SK-N-SH (cell line): Measurements from ENCODE around the gene COL28A1.

Source experiments
- CTCF ChIP-seq: fragments of 200-600 bp; sonication (generic); IDR thresholded peaks from 2 replicates; pipeline ENCODE4 v1.6.1; 2017; ENCODE audit warnings: antibody characterized with exemption, mild to moderate bottlenecking, moderate library complexity
- EP300 ChIP-seq, 2 experiments: IDR thresholded peaks; 2 replicates each; pipeline versions ENCODE4 v1.4.0 to v1.6.1; 2012; ENCODE audit warnings: borderline replicate concordance in 1 of 2, low read depth in 1 of 2, low read length in 1 of 2
- EZH2phosphoT487 ChIP-seq: fragments of 200-600 bp; sonication (generic); IDR thresholded peaks from 2 replicates; pipeline ENCODE4 v1.6.1; 2017; ENCODE audit warnings: low read depth, mixed run types, mild to moderate bottlenecking, antibody characterized with exemption, moderate library complexity, borderline replicate concordance
- FOSL2 ChIP-seq: IDR thresholded peaks from 2 replicates; pipeline ENCODE4 v1.4.0; 2012; ENCODE audit warnings: low read depth, mild to moderate bottlenecking, moderate library complexity, borderline replicate concordance
- FOXM1 ChIP-seq: IDR thresholded peaks from 2 replicates; pipeline ENCODE4 v1.4.0; 2012; ENCODE audit warnings: low read depth, mild to moderate bottlenecking
- GABPA ChIP-seq: IDR thresholded peaks from 2 replicates; pipeline ENCODE4 v1.4.0; 2012; ENCODE audit warnings: low read depth, mild to moderate bottlenecking
- MAX ChIP-seq: IDR thresholded peaks from 2 replicates; pipeline ENCODE4 v1.4.0; 2012; ENCODE audit warnings: low read depth
- MXI1 ChIP-seq: IDR thresholded peaks from 2 replicates; pipeline ENCODE4 v1.6.1; 2012; ENCODE audit warnings: mild to moderate bottlenecking, low read depth, low read length, improper control_type of control experiment
- POLR2AphosphoS5 ChIP-seq: IDR thresholded peaks from 2 replicates; pipeline ENCODE4 v1.6.1; 2012; ENCODE audit warnings: low read depth, low read length
- RAD21 ChIP-seq: IDR thresholded peaks from 2 replicates; pipeline ENCODE4 v1.6.1; 2012; ENCODE audit warnings: mild to moderate bottlenecking, low read length
- SIN3A ChIP-seq: IDR thresholded peaks from 2 replicates; pipeline ENCODE4 v1.6.1; 2012; ENCODE audit warnings: low read depth, mild to moderate bottlenecking, low read length, moderate library complexity, borderline replicate concordance
- TF ChIP-seq, protein P1 (sequence below): IDR thresholded peaks from 2 replicates; pipeline ENCODE4; 2012

- TF ChIP-seq CTCF (no peak), FOXM1 (no peak), MAX (no peak), RAD21 (no peak), POLR2AphosphoS5 (no peak), MXI1 (no peak), GABPA (no peak), EP300 (IDR thresholded peaks at IDR 0.05; ENCODE audit: borderline replicate concordance in 1 of 2, low read depth in 1 of 2, low read length in 1 of 2) (no peak), SIN3A (no peak), EZH2phosphoT487 (no peak), FOSL2 (no peak)
- TF ChIP-seq, protein P1, sequence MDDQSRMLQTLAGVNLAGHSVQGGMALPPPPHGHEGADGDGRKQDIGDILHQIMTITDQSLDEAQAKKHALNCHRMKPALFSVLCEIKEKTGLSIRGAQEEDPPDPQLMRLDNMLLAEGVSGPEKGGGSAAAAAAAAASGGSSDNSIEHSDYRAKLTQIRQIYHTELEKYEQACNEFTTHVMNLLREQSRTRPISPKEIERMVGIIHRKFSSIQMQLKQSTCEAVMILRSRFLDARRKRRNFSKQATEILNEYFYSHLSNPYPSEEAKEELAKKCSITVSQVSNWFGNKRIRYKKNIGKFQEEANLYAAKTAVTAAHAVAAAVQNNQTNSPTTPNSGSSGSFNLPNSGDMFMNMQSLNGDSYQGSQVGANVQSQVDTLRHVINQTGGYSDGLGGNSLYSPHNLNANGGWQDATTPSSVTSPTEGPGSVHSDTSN: no peak
These were observed 181.0 kb downstream of the COL28A1 start for GRCh38 chr7:7354674-7355073.
